Endothelial cell of umbilical vein (primary cell): ENCODE results near the gene TULP4. TPM values are rescaled to one million over a fixed set of nuclear protein-coding genes. Genes with fewer than 3 reads are reported as not detected.

Experiments
- BruUV-seq: library from RNA; stranded (reverse); fragments of 400-500 nt; replicated peaks from 2 replicates; lab custom pipeline; 2021; lab: Mats Ljungman, UMichigan
- CTCF ChIA-PET: fragments of 300-600, 350-600 bp; sonication (Branson Sonifier 250); formaldehyde crosslinking; loops from one replicate; lab custom pipeline; 2021; ENCODE audit warnings: antibody characterized with exemption, inconsistent platforms; lab: Charles Lee
- POLR2A ChIA-PET: fragments of 300-600, 350-600 bp; sonication (Branson Sonifier 250); formaldehyde crosslinking; loops from one replicate; lab custom pipeline; 2021; ENCODE audit warnings: antibody characterized with exemption, inconsistent platforms; lab: Charles Lee
- DNase-seq: peaks from one replicate; pipeline ENCODE4 v3.0.0-alpha.2; 2011; ENCODE audit warnings: low read depth, low spot score
- FAIRE-seq: peaks from 2 replicates; lab custom pipeline; 2011; peaks lifted over from hg19 to GRCh38; lab: Jason Lieb, UNC
- H2AFZ ChIP-seq: 2 replicates; pipeline ENCODE4 v1.6.0; 2012; ENCODE audit warnings: low read depth, low read length, control low read depth, inconsistent platforms
- H3K27ac ChIP-seq: 2 replicates; pipeline ENCODE4 v1.5.1; 2011; ENCODE audit warnings: low read depth, mild to moderate bottlenecking, control low read depth, low read length, moderate library complexity; ENCODE audit not compliant: insufficient read depth
- H3K27me3 ChIP-seq, 2 experiments: 2 replicates each; pipeline versions ENCODE4 v1.6.0 to v1.6.1; 2011; ENCODE audit warnings: low read length in 2 of 2, mixed read lengths in 1 of 2; ENCODE audit not compliant: control insufficient read depth in 2 of 2, insufficient read depth in 2 of 2
- H3K36me3 ChIP-seq, 2 experiments: 2 replicates in 1 of 2; 3 replicates in 1 of 2; pipeline ENCODE4 v1.5.1; 2011; ENCODE audit warnings: low read length in 2 of 2, mild to moderate bottlenecking in 1 of 2, moderate library complexity in 1 of 2; ENCODE audit not compliant: control insufficient read depth in 2 of 2, insufficient read depth in 2 of 2; ENCODE audit errors: extremely low read depth in 1 of 2
- H3K4me1 ChIP-seq: 3 replicates; pipeline ENCODE4 v1.5.1; 2011; ENCODE audit warnings: mild to moderate bottlenecking, low read length; ENCODE audit not compliant: control insufficient read depth, insufficient read depth; ENCODE audit errors: extremely low read depth
- H3K4me2 ChIP-seq: 2 replicates; pipeline ENCODE4 v1.6.1; 2011; ENCODE audit warnings: low read length, control low read depth, mixed read lengths; ENCODE audit not compliant: insufficient read depth
- H3K4me3 ChIP-seq, 3 experiments: fragments of 200-600 bp in 1 of 3; sonication (generic), shearing (Covaris generic) in 1 of 3; replicated peaks in 1 of 3; 2 replicates each; pipeline ENCODE4 v1.5.1; 2011 to 2016; ENCODE audit warnings: control low read depth in 3 of 3, low read length in 3 of 3, mild to moderate bottlenecking in 2 of 3, inconsistent platforms in 1 of 3, low read depth in 1 of 3, moderate library complexity in 1 of 3; ENCODE audit not compliant: insufficient read depth in 1 of 3
- H3K79me2 ChIP-seq: 2 replicates; pipeline ENCODE4 v1.6.0; 2012; ENCODE audit warnings: low read length, inconsistent platforms; ENCODE audit not compliant: control insufficient read depth, insufficient read depth
- H3K9ac ChIP-seq: replicated peaks from 2 replicates; pipeline ENCODE3; 2011; ENCODE audit warnings: low read length, control low read depth; ENCODE audit not compliant: insufficient read depth; ENCODE audit errors: extremely low read depth
- H3K9me1 ChIP-seq: replicated peaks from 3 replicates; pipeline ENCODE4 v1.6.0; 2011; ENCODE audit warnings: mild to moderate bottlenecking, low read length; ENCODE audit not compliant: control insufficient read depth, insufficient read depth; ENCODE audit errors: extremely low read depth
- H3K9me3 ChIP-seq: replicated peaks from 2 replicates; pipeline ENCODE4 v1.5.1; 2012; ENCODE audit warnings: low read length, inconsistent platforms; ENCODE audit not compliant: control insufficient read depth, insufficient read depth
- H4K20me1 ChIP-seq: replicated peaks from 2 replicates; pipeline ENCODE3; 2011; ENCODE audit warnings: mild to moderate bottlenecking, low read length; ENCODE audit not compliant: control insufficient read depth, insufficient read depth; ENCODE audit errors: extremely low read depth
- EZH2 ChIP-seq: IDR thresholded peaks from 2 replicates; pipeline ENCODE4 v1.6.1; 2012; ENCODE audit warnings: borderline replicate concordance, low read depth, mild to moderate bottlenecking, moderate library complexity, low read length, inconsistent platforms; ENCODE audit not compliant: severe bottlenecking
- FOS ChIP-seq: IDR thresholded peaks from 2 replicates; pipeline ENCODE4 v1.6.1; 2011; ENCODE audit warnings: mild to moderate bottlenecking, low read length, moderate library complexity, borderline replicate concordance; ENCODE audit not compliant: insufficient read depth
- GATA2 ChIP-seq: IDR thresholded peaks from 2 replicates; pipeline ENCODE4 v1.7.0; 2011; ENCODE audit warnings: low read depth, mild to moderate bottlenecking, moderate library complexity, mixed read lengths, low read length; ENCODE audit not compliant: insufficient read length, insufficient read depth
- JUN ChIP-seq: IDR thresholded peaks from 2 replicates; pipeline ENCODE4 v1.6.1; 2011; ENCODE audit warnings: borderline replicate concordance, low read depth; ENCODE audit not compliant: insufficient read length, insufficient read depth
- MYC ChIP-seq: IDR thresholded peaks from one replicate; pipeline ENCODE4 v1.6.1; 2011; ENCODE audit warnings: mild to moderate bottlenecking, low read depth, low read length
- POLR2A ChIP-seq: IDR thresholded peaks from 2 replicates; pipeline ENCODE4 v1.6.1; 2012; ENCODE audit warnings: low read depth, mild to moderate bottlenecking, control low read depth, low read length
- POLR2AphosphoS5 ChIP-seq: IDR thresholded peaks from 2 replicates; pipeline ENCODE4 v1.6.1; 2012; ENCODE audit warnings: low read depth, mild to moderate bottlenecking, control low read depth, low read length, moderate library complexity; ENCODE audit not compliant: insufficient read depth
- dilution Hi-C: fragments of 300-500 bp; cut with MboI; formaldehyde crosslinking; loops from one replicate; pipeline ENCODE4 v1.15.0; 2019; ENCODE audit warnings: low sequenced_read_pairs; ENCODE audit not compliant: extremely low pct_ligation_motif_present
- intact Hi-C: fragments of 100-400 bp; cut with micrococcal nuclease; formaldehyde crosslinking; loops from one replicate; pipeline ENCODE4 v1.10.0; 2022
- polyA plus RNA-seq, 4 experiments: library from polyadenylated mRNA; depleted of rRNA in 3 of 4; stranded (reverse) in 3 of 4; unstranded in 1 of 4; fragments of >200 nt; gene quantifications; 2 replicates each; pipeline versions ENCODE4 v1.2.1 to v1.2.3, GENCODE V29; 2011 to 2012; ENCODE audit warnings: missing spikeins in 1 of 4
- total RNA-seq: library from RNA; stranded (reverse); gene quantifications from 2 replicates; pipeline ENCODE4 v1.2.3, GENCODE V29; 2021
- TF ChIP-seq, protein P1 (sequence below), 2 donors: IDR thresholded peaks; 1 replicate in 1 of 2; 2 replicates in 1 of 2; pipeline ENCODE4 v1.5.1; 2011; ENCODE audit warnings: low read length in 2 of 2, mild to moderate bottlenecking in 2 of 2, moderate library complexity in 2 of 2, control low read depth in 1 of 2, inconsistent platforms in 1 of 2, low read depth in 1 of 2; ENCODE audit not compliant: insufficient read depth in 1 of 2; ENCODE audit errors: extremely low read depth in 1 of 2
- TF ChIP-seq, protein P2 (sequence below): IDR thresholded peaks from 2 replicates; pipeline ENCODE4 v1.6.1; 2011; ENCODE audit not compliant: insufficient read depth, insufficient read length

TULP4 gene
- total and polyA plus RNA-seq, 2 donors (not counting 3 experiments of a cell fraction or from before 2014, with no cell fraction given) = 10.8 to 55.1 TPM

DNA sequence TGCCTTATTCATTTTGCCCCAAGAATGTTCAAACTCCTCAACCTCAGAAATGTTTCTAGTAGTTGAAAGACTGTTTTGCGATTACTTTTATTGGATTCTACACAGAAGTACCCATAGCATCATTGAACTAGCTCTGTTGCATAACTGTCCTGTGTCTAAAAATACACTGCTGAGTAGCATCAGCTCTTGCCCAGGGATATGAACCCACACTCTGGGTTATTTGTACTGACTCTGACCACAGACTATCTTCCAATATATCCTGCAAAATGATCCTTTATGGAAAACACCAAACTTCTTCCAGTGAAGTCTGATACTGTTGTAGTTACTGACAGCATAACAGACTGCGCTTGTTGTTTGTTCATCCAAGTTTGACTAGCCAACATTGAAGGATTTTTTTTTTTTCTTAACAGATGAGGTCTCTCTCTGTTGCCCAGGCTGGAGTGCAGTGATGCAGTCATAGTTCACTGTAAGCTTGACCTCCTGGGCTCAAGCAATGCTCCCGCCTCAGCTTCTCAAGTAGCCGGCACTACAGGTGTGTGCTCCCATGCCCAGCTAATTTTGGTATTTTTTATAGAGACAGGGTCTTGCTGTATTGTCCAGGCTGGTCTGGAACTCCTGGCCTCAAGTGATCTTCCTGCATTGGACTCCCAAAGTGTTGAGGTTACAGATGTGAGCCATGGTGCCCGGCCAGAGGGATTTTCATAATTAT lies 49.9 kb downstream of the TULP4 start:
- Histone ChIP-seq H3K4me2 (no peak overlapping the region), H2AFZ (no peak overlapping the region), H3K4me1 (no peaks in the 10 kb centered on the region), H3K27ac (no peak overlapping the region), H3K9me1 (no peaks in the 10 kb centered on the region), H3K36me3 (no peaks in the 10 kb centered on the region), H3K9me3 (no peaks in the 10 kb centered on the region), H3K9ac (no peak overlapping the region), H3K27me3 (no peaks in the 10 kb centered on the region), H3K79me2 (peaks cover 1% of the 10 kb centered on the region), H4K20me1 (peaks cover 7% of the 10 kb centered on the region), H3K4me3 (no peak overlapping the region)
- intact Hi-C loops (no loop called here), dilution Hi-C loops (no loop called here)
- no peak for DNase-seq
- no peak for FAIRE-seq
- no peak for TF ChIP-seq FOS
- TF ChIP-seq POLR2A = no peak
- TF ChIP-seq JUN = no peak
- no peak for TF ChIP-seq EZH2
- no peak for TF ChIP-seq GATA2
- no peak for TF ChIP-seq MYC
- TF ChIP-seq, protein P1, sequence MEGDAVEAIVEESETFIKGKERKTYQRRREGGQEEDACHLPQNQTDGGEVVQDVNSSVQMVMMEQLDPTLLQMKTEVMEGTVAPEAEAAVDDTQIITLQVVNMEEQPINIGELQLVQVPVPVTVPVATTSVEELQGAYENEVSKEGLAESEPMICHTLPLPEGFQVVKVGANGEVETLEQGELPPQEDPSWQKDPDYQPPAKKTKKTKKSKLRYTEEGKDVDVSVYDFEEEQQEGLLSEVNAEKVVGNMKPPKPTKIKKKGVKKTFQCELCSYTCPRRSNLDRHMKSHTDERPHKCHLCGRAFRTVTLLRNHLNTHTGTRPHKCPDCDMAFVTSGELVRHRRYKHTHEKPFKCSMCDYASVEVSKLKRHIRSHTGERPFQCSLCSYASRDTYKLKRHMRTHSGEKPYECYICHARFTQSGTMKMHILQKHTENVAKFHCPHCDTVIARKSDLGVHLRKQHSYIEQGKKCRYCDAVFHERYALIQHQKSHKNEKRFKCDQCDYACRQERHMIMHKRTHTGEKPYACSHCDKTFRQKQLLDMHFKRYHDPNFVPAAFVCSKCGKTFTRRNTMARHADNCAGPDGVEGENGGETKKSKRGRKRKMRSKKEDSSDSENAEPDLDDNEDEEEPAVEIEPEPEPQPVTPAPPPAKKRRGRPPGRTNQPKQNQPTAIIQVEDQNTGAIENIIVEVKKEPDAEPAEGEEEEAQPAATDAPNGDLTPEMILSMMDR (IDR thresholded peaks at IDR 0.05; ENCODE audit: extremely low read depth in 1 of 2, insufficient read depth in 1 of 2, low read depth in 1 of 2, low read length in 2 of 2) = no peak
- no peak for TF ChIP-seq POLR2AphosphoS5
- TF ChIP-seq, protein P2, sequence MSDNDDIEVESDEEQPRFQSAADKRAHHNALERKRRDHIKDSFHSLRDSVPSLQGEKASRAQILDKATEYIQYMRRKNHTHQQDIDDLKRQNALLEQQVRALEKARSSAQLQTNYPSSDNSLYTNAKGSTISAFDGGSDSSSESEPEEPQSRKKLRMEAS = no peak
- BruUV-seq = no TSS peak
- CTCF ChIA-PET = interaction anchor here (0.9 to 1.3 kb wide), 6 partner anchors 9 to 244 kb away, joined by 3 read pairs; no protein-coding TSS in a partner anchor
- POLR2A ChIA-PET = no interaction called here
